Suppressor macrophage treated with lipopolysaccharide for 1 hour (primary cell): ENCODE measurements around the gene TMCO6.
"Not testable (repeated sequence)": the region's sequence is repeated elsewhere in the genome, so short reads cannot be mapped to it uniquely, and the experiment has no call there.

Experiments
- DNase-seq, 3 donors: peaks; one replicate each; pipeline ENCODE4 v3.0.0-alpha.2; 2020 to 2022

TMCO6 gene

DNA sequence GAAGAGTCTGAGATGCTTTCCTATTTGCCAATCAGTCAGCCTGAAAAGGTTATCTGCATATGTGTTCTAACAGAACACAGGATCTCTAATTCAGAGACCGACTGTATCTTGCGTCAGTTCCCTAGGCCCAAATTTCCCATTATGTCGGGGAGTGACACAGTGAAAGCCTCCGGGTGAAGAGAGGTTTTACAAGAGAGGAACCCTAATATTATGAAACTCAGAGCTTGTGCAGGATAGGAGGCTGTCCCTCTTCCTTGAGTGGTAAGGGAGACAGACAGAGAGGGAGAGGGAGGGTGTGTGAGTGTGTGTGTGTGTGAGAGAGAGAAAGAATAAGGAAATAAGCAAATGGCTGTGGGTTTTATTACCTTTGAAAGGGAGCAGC, 8.2 kb upstream of the TMCO6 start:
- DNase-seq: peak; percentile 85 to 94 (median 90)

- DNase-seq: no peak
Observed at GRCh38 chr5:140631831-140632365, 7.4 kb upstream of the TMCO6 start.

DNA sequence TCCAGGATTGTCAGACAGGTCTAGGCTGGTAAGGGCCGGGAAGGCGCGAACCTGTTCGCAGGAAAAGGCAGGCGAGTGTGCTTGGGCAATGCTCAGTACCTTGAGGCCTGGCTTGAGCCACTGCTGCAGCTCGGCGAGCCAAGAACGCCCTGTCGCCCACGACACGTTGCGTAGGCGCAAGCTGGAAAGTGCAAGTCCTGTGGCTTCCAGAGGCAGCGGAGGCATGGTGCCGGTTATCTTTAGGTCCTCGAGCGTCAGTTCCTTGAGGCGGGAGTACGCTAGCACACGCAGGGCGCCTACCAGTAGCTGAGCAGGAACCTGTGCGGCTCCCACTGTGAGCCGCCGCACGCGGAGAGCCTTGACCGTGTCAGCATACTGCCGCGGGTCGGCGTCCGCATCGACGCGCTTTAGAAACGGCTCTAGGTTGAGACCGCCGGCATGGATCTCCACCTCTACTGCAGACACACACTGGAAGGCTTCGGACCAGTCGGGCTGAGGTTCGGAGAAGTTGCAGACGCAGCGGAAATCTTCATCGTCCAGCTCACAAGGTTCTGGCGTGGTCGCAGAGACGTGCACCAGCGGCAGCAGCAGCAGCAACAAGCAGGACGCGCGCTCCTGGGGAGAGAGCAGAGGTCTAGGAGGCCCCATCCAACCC, 6.8 kb upstream of the TMCO6 start:
- peak; percentile 83 to 89 (median 88) for DNase-seq

GRCh38 chr5:140633021-140633471, 6.2 kb upstream of the TMCO6 start, which contains the start of gene CD14:
Gene CD14 (minus strand): TSS chr5:140633175. CDS start chr5:140633071, 104 bp downstream.
- DNase-seq: peak; percentile 93 to 96 (median 93)

- DNase-seq: peak in 2 of 3 donors; percentile 81 to 88
Observed at GRCh38 chr5:140633501-140633900, 5.8 kb upstream of the TMCO6 start.

DNA sequence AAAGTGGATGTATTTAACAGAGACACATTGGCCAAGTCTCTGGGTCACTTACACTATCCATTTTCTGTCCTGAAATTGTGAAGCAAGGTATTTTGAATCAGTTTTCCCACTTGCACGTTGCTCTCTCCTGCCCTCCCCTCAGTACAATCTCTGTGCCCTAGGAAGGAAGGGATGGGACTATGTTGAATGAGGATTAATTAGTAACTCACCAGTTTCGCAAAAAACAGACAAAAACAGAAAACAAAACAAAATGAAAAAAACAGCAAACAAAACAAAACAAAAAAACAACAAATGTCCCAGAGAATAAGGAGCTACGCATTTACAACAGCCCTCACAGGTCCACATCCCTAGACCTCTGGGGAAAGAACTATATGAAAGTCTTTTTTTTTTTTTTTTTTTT, 5.1 kb upstream of the TMCO6 start:
- DNase-seq: no peak

- no peak for DNase-seq
Observed at GRCh38 chr5:140635291-140636257, 3.7 kb upstream of the TMCO6 start.

- no peak for DNase-seq
Observed at GRCh38 chr5:140637371-140638100, 1.7 kb upstream of the TMCO6 start.

- DNase-seq: not testable (repeated sequence)
Observed at GRCh38 chr5:140638898-140639147, 428 bp upstream of the TMCO6 start.

DNA sequence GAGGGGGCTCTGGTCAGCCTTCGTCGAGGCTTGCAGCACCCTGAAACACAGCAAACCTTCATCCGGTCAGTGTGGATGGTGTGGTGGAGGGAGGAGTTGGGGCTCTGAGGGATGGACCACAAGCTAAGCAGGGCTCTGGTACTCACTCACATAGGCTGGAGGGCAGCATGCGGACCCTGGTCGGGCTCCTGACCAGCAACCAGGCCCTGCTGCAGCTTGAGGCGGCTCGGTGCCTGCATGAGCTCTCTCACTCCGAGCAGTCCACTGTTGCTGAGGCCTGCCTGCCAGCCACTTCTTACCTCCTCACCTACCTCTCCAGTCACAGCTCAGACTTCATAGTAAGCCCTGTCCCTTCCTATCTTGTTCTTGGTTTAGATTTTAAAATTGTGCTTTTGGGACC, 2.5 kb downstream of the TMCO6 start:
- DNase-seq: no peak

DNA sequence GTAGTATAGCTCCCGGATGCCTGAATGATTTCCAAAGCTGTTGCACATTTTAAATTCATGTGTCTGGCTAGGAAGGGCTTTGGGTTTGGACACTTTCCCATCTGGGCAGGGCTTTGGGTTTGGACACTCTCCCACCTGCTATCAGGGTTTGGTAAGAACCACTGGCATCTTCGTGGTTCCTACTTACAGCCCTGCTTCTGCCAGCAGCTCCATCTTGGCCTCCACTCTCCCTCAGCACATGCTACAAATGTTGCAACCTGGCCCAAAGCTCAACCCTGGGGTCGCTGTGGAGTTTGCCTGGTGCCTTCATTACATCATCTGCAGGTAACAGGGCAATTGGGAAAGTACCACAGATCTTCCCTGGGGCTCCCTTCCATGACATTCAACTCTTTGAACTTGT, 3.5 kb downstream of the TMCO6 start:
- DNase-seq: no peak

DNA sequence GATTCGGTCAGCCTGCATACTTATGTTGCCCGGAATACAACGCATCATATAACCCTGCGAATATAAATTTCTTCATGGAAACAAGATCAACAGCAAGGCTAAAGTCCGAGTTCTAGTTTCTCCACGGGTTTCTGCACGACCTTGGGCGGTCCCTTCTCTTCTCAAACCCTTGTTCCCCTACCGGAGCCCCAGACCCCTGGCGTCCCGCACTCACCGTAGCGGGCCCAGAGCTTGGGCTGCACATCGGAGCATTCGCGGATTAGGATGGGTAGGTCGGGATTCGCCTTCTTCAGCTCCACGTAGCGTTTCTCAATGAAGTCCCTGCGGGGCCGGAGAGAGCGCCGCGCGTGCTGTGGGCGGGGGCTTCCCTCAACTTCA, 7.8 kb downstream of the TMCO6 start:
- peak in 1 of 3 donors; percentile 82 for DNase-seq

DNA sequence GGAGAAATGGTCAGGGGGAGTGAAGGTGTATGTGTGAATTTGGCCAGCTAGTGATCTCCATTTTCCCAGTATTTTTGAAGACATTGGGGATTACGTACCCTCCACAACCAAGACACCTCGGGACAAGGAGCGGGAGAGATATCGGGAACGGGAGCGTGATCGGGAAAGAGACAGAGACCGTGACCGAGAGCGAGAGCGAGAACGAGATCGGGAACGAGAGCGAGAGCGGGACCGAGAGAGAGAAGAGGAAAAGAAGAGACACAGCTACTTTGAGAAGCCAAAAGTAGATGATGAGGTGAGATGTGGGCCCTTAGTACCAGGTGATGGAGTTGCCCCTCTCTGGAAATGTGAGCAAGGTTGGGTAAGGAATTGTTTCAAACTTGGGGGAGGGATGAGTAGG, 19.6 kb downstream of the TMCO6 start:
- no peak for DNase-seq

DNA sequence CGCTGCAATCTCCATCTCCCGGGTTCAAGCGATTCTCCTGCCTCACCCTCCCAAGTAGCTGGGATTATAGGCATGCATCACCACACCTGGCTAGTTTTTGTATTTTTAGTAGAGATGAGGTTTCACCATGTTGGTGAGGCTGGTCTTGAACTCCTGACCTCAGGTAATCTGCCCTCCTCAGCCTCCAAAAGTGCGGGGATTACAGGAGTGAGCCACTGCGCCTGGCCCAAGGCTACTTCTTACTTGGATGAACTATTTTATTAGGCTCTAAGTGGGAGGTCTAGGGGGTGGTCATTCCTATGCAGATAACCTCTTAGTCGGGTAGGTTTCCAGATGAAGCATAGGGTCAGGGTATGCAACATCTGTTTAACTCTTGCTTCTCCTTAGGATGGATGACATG, 21.1 kb downstream of the TMCO6 start:
- DNase-seq: not testable (repeated sequence)

DNA sequence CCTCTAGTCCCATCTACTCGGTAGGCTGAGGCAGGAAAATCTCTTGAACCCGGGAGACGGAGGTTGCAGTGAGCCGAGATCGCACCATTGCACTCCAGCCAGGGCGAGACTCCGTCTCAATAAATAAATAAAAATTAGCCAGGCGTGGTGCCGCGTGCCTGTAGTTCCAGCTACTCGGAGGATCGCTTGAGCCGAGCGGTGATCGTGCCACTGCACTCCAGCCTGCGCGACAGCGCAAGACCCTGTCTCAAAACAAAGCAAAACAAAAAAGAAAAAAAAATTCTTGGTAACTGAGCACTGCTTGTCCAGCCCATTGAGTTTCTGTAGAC, 24.7 kb downstream of the TMCO6 start:
- DNase-seq: no peak

GRCh38 chr5:140664359-140665119, 25.3 kb downstream of the TMCO6 start, which contains the start of gene WDR55:
Gene WDR55 (plus strand): TSS chr5:140664904. CDS start chr5:140664913, 9 bp downstream.
- DNase-seq: peak; percentile 97 to 98 (median 97)

DNA sequence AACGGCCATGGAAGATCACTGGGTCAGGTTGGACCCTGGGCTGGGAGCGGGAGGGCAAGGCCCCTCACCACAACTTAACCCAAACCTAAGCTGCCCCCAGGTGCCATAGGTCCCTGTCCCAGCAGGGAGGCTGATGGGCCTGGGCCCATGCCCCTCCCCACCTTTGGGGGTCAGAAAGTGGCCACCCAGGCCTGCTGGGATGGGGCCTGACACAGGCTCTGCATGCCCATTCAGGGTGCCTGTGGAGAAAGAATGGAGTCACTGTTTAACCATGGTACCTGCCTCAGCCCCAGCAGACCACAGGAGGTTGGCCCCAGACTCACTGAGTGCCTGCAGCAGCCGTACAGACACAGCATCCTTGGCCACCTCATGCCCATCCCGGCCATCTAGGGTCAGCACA, 31.8 kb downstream of the TMCO6 start:
- not testable (repeated sequence) for DNase-seq

DNA sequence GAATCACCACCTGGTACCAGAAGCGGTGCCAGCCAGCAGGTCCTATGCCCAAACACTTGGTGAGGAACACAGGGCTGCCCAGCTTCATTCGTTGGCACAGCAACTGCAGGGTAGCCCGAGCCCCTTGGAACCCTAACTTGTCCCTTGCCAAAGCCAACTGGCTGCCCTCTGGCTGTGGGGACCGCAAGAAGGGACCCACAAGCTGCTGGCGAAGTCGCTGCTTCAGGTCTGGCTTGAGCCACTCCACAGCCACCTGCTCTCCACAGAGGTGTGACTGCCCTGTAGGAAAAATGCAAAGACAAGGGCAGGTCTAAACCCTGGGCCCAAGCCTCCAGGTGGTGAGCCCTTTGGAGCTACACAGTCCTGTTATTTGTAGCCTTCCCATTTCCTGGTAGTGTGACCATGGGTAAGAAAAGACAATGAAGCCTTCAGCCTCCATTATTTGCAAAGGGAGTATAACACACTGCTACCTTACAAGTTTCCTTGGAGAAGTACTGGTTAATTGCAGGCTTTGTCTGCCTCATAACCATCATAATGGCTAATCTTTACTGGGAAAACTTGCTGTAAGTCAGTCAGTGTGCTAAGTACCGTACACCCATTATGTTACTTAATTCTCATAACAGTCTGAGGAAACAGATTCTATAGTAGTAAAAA, 32.3 kb downstream of the TMCO6 start:
- DNase-seq: no peak

DNA sequence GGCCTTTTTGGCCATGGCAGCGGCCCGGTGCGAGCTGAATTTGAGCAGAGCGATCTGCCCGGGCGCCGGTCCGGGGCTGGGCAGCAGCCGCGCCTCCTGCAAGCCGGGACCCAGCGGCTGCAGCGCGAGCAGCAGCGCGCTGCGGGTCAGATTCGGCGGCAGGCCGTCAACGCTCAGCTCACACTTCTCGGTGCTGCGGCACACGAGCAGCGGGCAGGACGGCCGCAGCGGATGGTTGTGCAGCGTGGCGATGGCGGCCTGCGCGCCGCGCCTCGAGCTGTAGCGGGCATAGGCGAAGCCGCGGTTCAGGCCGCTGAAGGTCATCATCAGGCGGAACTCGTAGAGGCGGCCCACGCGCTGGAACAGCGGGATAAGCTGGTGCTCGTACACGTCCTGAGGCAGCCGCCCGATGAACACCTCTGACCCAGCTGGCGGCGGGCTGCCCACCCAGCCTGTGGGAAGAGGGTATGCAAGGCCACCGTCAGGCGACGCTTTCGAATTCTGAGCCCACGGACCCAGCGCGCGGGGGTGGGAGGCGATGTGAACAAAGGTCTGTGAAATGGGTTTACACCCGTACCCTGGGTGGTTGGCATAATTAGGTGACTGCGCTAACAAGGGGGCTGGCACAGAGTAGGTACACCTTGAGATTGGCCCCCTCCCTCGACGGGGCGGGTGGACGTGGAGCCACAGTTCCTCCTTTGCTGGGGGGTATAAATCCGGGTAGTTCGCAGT, 33.4 kb downstream of the TMCO6 start:
- peak; percentile 51 to 75 (median 53) for DNase-seq

- no peak for DNase-seq
Observed at GRCh38 chr5:140673187-140673976, 34.1 kb downstream of the TMCO6 start, which contains the start of gene DND1. Gene DND1 (minus strand): TSS chr5:140673576. CDS start chr5:140673542, 34 bp downstream.
